Kidney epithelial cell (primary cell): Measurements from ENCODE around the gene SGMS1. TPM values are rescaled to one million over a fixed set of nuclear protein-coding genes. Genes with fewer than 3 reads are reported as not detected.

ENCODE experiments used
- DNase-seq: peaks from one replicate; pipeline ENCODE4 v3.0.0-alpha.2; 2010; ENCODE audit warnings: low read depth
- H3K27me3 ChIP-seq: 2 replicates; pipeline ENCODE4 v1.6.0; 2011; ENCODE audit warnings: low read length; ENCODE audit not compliant: control insufficient read depth, insufficient read depth
- H3K36me3 ChIP-seq: 2 replicates; pipeline ENCODE4 v1.5.1; 2011; ENCODE audit warnings: low read length; ENCODE audit not compliant: control insufficient read depth, insufficient read depth
- H3K4me3 ChIP-seq: 2 replicates; pipeline ENCODE4 v1.5.1; 2011; ENCODE audit warnings: low read depth, mild to moderate bottlenecking, control low read depth, low read length
- total RNA-seq: library from RNA; depleted of rRNA; stranded (reverse); fragments of >200 nt; gene quantifications from 2 replicates; pipeline ENCODE4 v1.2.3, GENCODE V29; 2015
- TF ChIP-seq, protein P1 (sequence below): IDR thresholded peaks from 2 replicates; pipeline ENCODE4 v1.5.1; 2011; ENCODE audit warnings: mild to moderate bottlenecking, moderate library complexity, low read length, control low read depth, inconsistent platforms; ENCODE audit not compliant: insufficient read depth, poor library complexity, severe bottlenecking

Gene SGMS1
- total RNA-seq, 1 donor from 2014 or later = 27.0 TPM

DNA sequence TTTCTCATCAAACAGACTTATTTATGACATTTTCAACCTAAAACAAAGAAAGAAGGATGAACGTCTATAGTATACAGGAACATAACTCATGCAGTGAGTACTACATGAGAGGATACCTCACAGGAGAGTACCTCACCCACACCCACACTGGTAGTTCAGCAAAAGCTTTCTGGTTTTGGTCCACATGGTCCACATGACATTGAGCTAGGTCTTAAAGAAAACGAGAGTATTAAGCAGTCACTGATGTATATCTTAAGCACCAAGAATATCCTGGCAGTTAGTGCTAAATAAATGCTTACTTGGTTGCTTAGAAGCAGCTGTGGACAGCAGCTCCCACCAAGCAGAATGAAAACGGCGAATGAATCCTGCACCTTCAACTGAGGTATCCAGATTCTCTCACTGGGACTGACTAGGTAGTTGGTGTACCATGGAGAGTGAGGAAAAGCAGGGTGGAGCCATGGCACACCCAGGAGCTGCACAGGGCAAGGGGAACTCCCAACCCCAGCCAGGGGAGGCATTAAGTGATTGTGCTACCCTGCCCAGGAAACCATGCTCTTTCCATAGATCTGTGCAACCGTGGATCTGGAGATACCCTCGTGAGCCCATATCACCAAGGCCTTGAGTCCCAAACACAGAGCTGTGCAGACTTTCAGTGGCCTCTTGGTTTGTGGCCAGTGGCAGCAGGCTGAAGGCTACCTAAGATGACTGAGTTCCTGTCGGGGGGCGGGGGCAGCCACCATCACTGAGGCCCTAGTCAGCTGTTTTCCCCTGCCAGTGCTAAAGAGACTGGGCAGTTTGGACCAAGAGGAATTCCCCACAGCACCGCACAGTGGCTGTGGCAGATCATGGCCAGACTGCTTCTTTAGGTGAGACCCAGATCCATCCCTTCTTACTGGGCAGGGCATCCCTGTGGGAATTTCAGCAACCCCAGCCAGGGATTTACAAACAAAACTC is 143.4 kb downstream of the SGMS1 start:
- Histone ChIP-seq H3K36me3 (no peaks in the 10 kb centered on the region), H3K27me3 (no peaks in the 10 kb centered on the region), H3K4me3 (no peak overlapping the region)
- DNase-seq = no peak
- TF ChIP-seq, protein P1, sequence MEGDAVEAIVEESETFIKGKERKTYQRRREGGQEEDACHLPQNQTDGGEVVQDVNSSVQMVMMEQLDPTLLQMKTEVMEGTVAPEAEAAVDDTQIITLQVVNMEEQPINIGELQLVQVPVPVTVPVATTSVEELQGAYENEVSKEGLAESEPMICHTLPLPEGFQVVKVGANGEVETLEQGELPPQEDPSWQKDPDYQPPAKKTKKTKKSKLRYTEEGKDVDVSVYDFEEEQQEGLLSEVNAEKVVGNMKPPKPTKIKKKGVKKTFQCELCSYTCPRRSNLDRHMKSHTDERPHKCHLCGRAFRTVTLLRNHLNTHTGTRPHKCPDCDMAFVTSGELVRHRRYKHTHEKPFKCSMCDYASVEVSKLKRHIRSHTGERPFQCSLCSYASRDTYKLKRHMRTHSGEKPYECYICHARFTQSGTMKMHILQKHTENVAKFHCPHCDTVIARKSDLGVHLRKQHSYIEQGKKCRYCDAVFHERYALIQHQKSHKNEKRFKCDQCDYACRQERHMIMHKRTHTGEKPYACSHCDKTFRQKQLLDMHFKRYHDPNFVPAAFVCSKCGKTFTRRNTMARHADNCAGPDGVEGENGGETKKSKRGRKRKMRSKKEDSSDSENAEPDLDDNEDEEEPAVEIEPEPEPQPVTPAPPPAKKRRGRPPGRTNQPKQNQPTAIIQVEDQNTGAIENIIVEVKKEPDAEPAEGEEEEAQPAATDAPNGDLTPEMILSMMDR = no peak

DNA sequence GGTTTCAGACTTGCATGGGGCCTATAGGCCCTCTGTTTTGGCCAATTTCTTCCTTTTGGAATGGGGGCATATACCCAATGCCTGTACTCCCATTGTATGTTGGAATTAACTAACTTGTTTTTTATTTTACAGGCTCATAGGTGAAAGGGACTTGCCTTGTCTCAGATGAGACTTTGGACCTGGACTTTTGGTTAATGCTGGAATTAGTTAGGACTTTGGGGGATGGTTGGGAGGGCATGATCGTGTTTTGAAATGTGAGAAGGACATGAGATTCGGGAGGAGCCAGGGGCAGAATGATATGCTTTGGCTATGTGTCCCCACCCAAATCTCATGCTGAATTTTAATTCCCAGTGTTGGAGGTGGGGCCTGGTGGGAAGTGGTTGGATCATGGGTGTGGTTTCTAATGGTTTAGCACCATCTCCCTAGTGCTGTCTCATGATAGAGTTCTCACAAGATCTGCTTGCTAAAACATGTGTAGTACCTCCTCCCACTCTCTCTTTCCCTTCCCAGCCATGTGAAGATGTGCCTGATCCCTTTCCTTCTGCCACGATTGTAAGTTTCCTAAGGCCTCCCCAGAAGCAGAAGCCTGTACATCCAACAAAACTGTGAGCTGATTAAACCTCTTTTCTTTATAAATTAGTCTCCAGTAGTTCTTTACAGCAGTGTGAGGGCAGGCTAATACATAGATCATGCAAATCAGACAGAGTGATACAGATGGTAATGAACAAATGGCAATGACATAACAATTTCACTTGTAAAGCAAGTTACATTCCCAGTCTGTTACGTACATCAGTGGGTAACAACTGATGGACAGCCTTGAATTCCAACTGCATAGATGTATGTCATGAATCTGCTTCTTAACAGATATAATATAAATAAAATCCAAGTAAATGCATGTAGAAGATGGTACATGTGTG is 146.2 kb downstream of the SGMS1 start:
- no peaks in the 10 kb centered on the region for H3K36me3 ChIP-seq
- no peaks in the 10 kb centered on the region for H3K27me3 ChIP-seq
- no peak overlapping the region for H3K4me3 ChIP-seq
- DNase-seq = no peak
- TF ChIP-seq, protein P1 = no peak

DNA sequence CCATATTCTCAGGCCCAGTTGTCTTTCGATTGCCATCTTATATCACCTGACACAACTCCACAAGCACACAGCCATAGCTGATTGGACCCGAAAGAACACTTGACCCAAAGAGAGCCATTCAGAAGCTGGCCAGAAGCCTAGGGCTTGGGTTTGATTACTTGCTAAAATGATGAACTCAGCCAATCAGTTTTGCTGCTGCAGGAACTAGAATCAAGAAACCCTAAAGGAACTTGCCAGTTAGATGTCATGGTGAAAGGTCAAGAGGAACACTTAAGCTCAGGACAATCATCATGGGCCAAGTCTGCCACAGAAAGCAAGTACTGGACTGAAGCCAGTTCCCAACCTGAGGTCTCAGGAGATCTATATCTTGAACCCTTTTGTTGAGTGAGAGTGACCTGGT is 150.0 kb downstream of the SGMS1 start:
- no peak for DNase-seq
- no peaks in the 10 kb centered on the region for H3K36me3 ChIP-seq
- no peak overlapping the region for H3K4me3 ChIP-seq
- TF ChIP-seq, protein P1 = no peak
- no peaks in the 10 kb centered on the region for H3K27me3 ChIP-seq

DNA sequence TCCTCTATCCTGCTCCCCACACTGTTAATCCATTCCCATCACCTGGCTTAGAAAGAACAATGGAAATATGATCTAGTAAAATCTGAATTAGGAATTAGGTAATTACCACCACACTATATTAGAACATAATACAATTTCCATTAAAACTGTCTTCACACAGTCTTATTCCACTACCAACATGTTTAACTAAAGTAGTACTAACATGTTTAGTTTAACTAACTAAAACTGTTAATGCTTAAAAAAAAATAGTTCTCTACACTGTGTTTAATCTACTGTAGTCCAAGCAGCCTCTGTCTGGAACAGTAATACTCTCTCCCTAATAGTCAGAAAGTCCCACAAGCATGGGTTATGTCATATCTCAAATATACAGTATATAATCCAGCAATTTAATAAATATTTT is 150.8 kb downstream of the SGMS1 start:
- DNase-seq = no peak
- Histone ChIP-seq H3K27me3 (no peaks in the 10 kb centered on the region), H3K36me3 (no peaks in the 10 kb centered on the region), H3K4me3 (no peak overlapping the region)
- TF ChIP-seq, protein P1 = no peak

DNA sequence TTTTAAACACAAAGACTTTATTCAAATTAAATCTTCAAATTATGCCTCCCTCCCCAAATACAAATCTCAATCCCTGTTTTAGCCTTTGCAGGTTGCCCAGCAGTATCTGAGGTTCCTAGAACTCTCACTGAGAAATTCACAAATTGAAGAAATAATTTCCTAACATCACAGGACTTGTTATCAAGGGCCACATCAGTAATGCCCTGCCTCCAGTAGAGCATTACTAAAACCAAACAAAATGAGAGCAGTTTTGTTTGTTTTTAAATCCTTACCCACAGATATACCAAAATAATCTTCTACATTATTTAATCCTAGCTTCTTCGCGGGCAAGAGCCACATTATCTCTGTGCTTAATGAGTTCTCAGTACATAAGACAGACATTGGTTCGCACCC is 152.2 kb downstream of the SGMS1 start:
- TF ChIP-seq, protein P1 = no peak
- Histone ChIP-seq H3K27me3 (no peaks in the 10 kb centered on the region), H3K4me3 (no peak overlapping the region), H3K36me3 (no peaks in the 10 kb centered on the region)
- no peak for DNase-seq
